GM18951 (cell line): Measurements from ENCODE around the gene FLNC.

Source experiments
- POLR2A ChIP-seq: IDR thresholded peaks from 4 replicates; pipeline ENCODE4 v1.6.1; 2011; ENCODE audit warnings: mild to moderate bottlenecking; ENCODE audit not compliant: insufficient read length, insufficient read depth; ENCODE audit errors: extremely low read depth
- in situ Hi-C: fragments of 300-500 bp; cut with MboI; formaldehyde crosslinking; loops from one replicate; pipeline ENCODE4 v1.12.0; 2022; ENCODE audit warnings: low sequenced_read_pairs, mixed read lengths, inconsistent platforms; ENCODE audit not compliant: unreplicated experiment

The FLNC gene

GRCh38 chr7:128811631-128812430, 18.4 kb upstream of the FLNC start:
- in situ Hi-C loops: no loop called here
- TF ChIP-seq POLR2A: no peak

GRCh38 chr7:128812514-128813168, 17.6 kb upstream of the FLNC start:
- TF ChIP-seq POLR2A: no peak
- in situ Hi-C loops: no loop called here

- in situ Hi-C loops: no loop called here
- TF ChIP-seq POLR2A: no peak
Observed at GRCh38 chr7:128814499-128814898, 15.7 kb upstream of the FLNC start.

- in situ Hi-C loops: no loop called here
- no peak for TF ChIP-seq POLR2A
Observed at GRCh38 chr7:128815289-128815942, 14.8 kb upstream of the FLNC start.

GRCh38 chr7:128818694-128819093, 11.5 kb upstream of the FLNC start:
- TF ChIP-seq POLR2A: no peak
- in situ Hi-C loops: no loop called here

- in situ Hi-C loops: no loop called here
- TF ChIP-seq POLR2A: no peak
Observed at GRCh38 chr7:128821724-128822123, 8.5 kb upstream of the FLNC start.

GRCh38 chr7:128826512-128826911, 3.7 kb upstream of the FLNC start:
- in situ Hi-C loops: no loop called here
- TF ChIP-seq POLR2A: no peak

GRCh38 chr7:128826916-128827247, 3.3 kb upstream of the FLNC start:
- in situ Hi-C loops: no loop called here
- TF ChIP-seq POLR2A: no peak

GRCh38 chr7:128827248-128827958, 2.8 kb upstream of the FLNC start:
- TF ChIP-seq POLR2A: no peak
- in situ Hi-C loops: no loop called here

- TF ChIP-seq POLR2A: no peak
- in situ Hi-C loops: no loop called here
Observed at GRCh38 chr7:128827971-128828711, 2.1 kb upstream of the FLNC start.

GRCh38 chr7:128829391-128830166, 627 bp upstream of the FLNC start:
- no peak for TF ChIP-seq POLR2A
- in situ Hi-C loops: no loop called here

- TF ChIP-seq POLR2A: no peak
- in situ Hi-C loops: no loop called here
Observed at GRCh38 chr7:128831178-128831993, 1.2 kb downstream of the FLNC start.
